AG04450 (cell line): ENCODE measurements around the gene SEMA5B. TPM values are rescaled to one million over a fixed set of nuclear protein-coding genes. Genes with fewer than 3 reads are reported as not detected.

Experiments
- CTCF ChIA-PET: fragments of 300-600, 350-600 bp; formaldehyde crosslinking; extraction: SDS; loops from one replicate; lab custom pipeline; 2022; ENCODE audit warnings: antibody characterized with exemption, inconsistent platforms; lab: Charles Lee
- POLR2A ChIA-PET: fragments of 350-600 bp; formaldehyde crosslinking; extraction: SDS; loops from one replicate; lab custom pipeline; 2021; ENCODE audit warnings: antibody characterized with exemption, inconsistent platforms; lab: Yijun Ruan, JAX
- DNase-seq: peaks from one replicate; pipeline ENCODE4 v3.0.0-alpha.2; 2011; ENCODE audit warnings: low read depth, low spot score
- H3K27ac ChIP-seq: one replicate; pipeline ENCODE4 v1.5.1; 2012; ENCODE audit warnings: low read depth, low read length, control low read depth
- H3K27me3 ChIP-seq: one replicate; pipeline ENCODE4 v1.6.0; 2012; ENCODE audit warnings: low read length; ENCODE audit not compliant: control insufficient read depth, insufficient read depth
- H3K4me3 ChIP-seq: 2 replicates; pipeline ENCODE4 v1.5.1; 2011; ENCODE audit warnings: mild to moderate bottlenecking, low read depth, low read length, control low read depth
- H3K9me3 ChIP-seq: 2 replicates; pipeline ENCODE4 v1.5.1; 2012; ENCODE audit warnings: low read length; ENCODE audit not compliant: control insufficient read depth, insufficient read depth
- CTCF ChIP-seq: IDR thresholded peaks from 2 replicates; pipeline ENCODE4 v1.5.1; 2011; ENCODE audit warnings: low read depth, low read length, control low read depth, inconsistent platforms
- polyA plus RNA-seq: library from polyadenylated mRNA; depleted of rRNA; stranded (reverse); fragments of >200 nt; gene quantifications from 2 replicates; pipeline ENCODE4 v1.2.3, GENCODE V29; 2011

SEMA5B gene
- polyA plus RNA-seq, 1 experiment = not detected

GRCh38 chr3:122940628-122941086 lies 86.9 kb downstream of the SEMA5B start:
- DNase-seq = no peak

GRCh38 chr3:122938783-122939425 lies 88.7 kb downstream of the SEMA5B start:
- DNase-seq = no peak
- CTCF ChIA-PET = no interaction called here

More at GRCh38 chr3:122940628-122941086, 86.9 kb downstream of the SEMA5B start:
- CTCF ChIA-PET = interaction anchor here (3.7 kb wide), 1 partner anchor 88 kb away, joined by 51 read pairs; the partner anchor contains the start of gene SEMA5B
- Histone ChIP-seq H3K27ac (no peak overlapping the region), H3K4me3 (no peak overlapping the region), H3K27me3 (peaks cover 37% of the 10 kb centered on the region), H3K9me3 (no peaks in the 10 kb centered on the region)
- POLR2A ChIA-PET = no interaction called here
- no peak for TF ChIP-seq CTCF

GRCh38 chr3:122937745-122938144 lies 89.8 kb downstream of the SEMA5B start:
- ChIA-PET POLR2A (no interaction called here), CTCF (no interaction called here)
- Histone ChIP-seq H3K27me3 (peaks cover 23% of the 10 kb centered on the region), H3K9me3 (no peaks in the 10 kb centered on the region), H3K27ac (no peak overlapping the region), H3K4me3 (no peak overlapping the region)
- no peak for DNase-seq
- no peak for TF ChIP-seq CTCF

More at GRCh38 chr3:122938783-122939425, 88.7 kb downstream of the SEMA5B start:
- TF ChIP-seq CTCF = no peak
- POLR2A ChIA-PET = no interaction called here
- H3K27me3 ChIP-seq = peaks cover 28% of the 10 kb centered on the region
- no peak overlapping the region for H3K4me3 ChIP-seq
- H3K27ac ChIP-seq = no peak overlapping the region
- H3K9me3 ChIP-seq = no peaks in the 10 kb centered on the region

GRCh38 chr3:122936986-122937385 lies 90.6 kb downstream of the SEMA5B start:
- ChIA-PET CTCF (interaction anchor here (1.4 kb wide), 1 partner anchor 91 kb away, joined by 3 read pairs; no protein-coding TSS in a partner anchor), POLR2A (no interaction called here)
- no peak overlapping the region for H3K4me3 ChIP-seq
- DNase-seq = no peak
- no peak overlapping the region for H3K27ac ChIP-seq
- no peaks in the 10 kb centered on the region for H3K9me3 ChIP-seq
- H3K27me3 ChIP-seq = peaks cover 26% of the 10 kb centered on the region
- TF ChIP-seq CTCF = no peak

GRCh38 chr3:122936335-122936734 lies 91.2 kb downstream of the SEMA5B start:
- CTCF ChIA-PET = interaction anchor here (1.4 kb wide), 1 partner anchor 92 kb away, joined by 3 read pairs; no protein-coding TSS in a partner anchor
- Histone ChIP-seq H3K9me3 (no peaks in the 10 kb centered on the region), H3K27ac (no peak overlapping the region), H3K4me3 (no peak overlapping the region), H3K27me3 (peaks cover 24% of the 10 kb centered on the region)
- DNase-seq = no peak
- no peak for TF ChIP-seq CTCF
- POLR2A ChIA-PET = no interaction called here
